Measurements from ENCODE around the gene SMC4. TPM values are rescaled to one million over a fixed set of nuclear protein-coding genes. Genes with fewer than 3 reads are reported as not detected.

The SMC4 gene
- total and polyA plus RNA-seq, 10 of the 15 experiments (the other 5 are each of a cell fraction or from before 2014, with no cell fraction given): 75.6 to 288 (median 136) TPM

GRCh38 chr3:160368804-160369203, 30.6 kb upstream of the SMC4 start:
- 50% methylated on average over 2 of the region's 2 CpGs for WGBS (ENCODE audit: insufficient coverage, insufficient replicate concordance, low lambda C conversion rate, missing lambda C conversion rate)
- TF ChIP-seq BCLAF1 (IDR thresholded peaks at IDR 0.05) (no peak), NKRF (conservative IDR thresholded peaks at IDR 0.05) (no peak), ATF7 (IDR thresholded peaks at IDR 0.05; ENCODE audit: low read depth) (peak; percentile 57), MEF2A (IDR thresholded peaks at IDR 0.05; ENCODE audit: insufficient read depth, low read depth, low read length) (no peak), NFYA (IDR thresholded peaks at IDR 0.05; ENCODE audit: borderline replicate concordance, low read depth, low read length) (no peak), ZZZ3 (IDR thresholded peaks at IDR 0.05; ENCODE audit: control insufficient read depth, insufficient read length, low read depth) (no peak), NR2C1 (IDR thresholded peaks at IDR 0.05) (no peak), MTA3 (IDR thresholded peaks at IDR 0.05; ENCODE audit: borderline replicate concordance, low read length) (no peak), EGR1 (IDR thresholded peaks at IDR 0.05; ENCODE audit: borderline replicate concordance in 1 of 2, low read depth in 2 of 2, low read length in 2 of 2) (no peak), POLR2AphosphoS2 (IDR thresholded peaks at IDR 0.05; ENCODE audit: low read depth, low read length) (no peak), CHD4 (IDR thresholded peaks at IDR 0.05) (no peak), SIX5 (IDR thresholded peaks at IDR 0.05; ENCODE audit: low read depth, low read length, severe bottlenecking) (no peak), RCOR1 (conservative IDR thresholded peaks at IDR 0.05; ENCODE audit: low read depth, low read length) (no peak), ZBTB33 (IDR thresholded peaks at IDR 0.05) (no peak), RBBP5 (conservative IDR thresholded peaks at IDR 0.05) (no peak), BRCA1 (IDR thresholded peaks at IDR 0.05; ENCODE audit: low read depth, low read length) (no peak), MTA2 (IDR thresholded peaks at IDR 0.05; ENCODE audit: low read depth) (peak; percentile 78), ZNF207 (IDR thresholded peaks at IDR 0.05; ENCODE audit: borderline replicate concordance) (no peak)

More at GRCh38 chr3:160368804-160369203, 30.6 kb upstream of the SMC4 start:
- Histone ChIP-seq H3K27me3 (replicated peaks in 1 of 2; ENCODE audit: control insufficient read depth in 2 of 2, insufficient read depth in 2 of 2, low read length in 1 of 2) (no peaks in the 10 kb centered on the region), H3K79me2 (ENCODE audit: control insufficient read depth, insufficient read depth, low read length) (no peaks in the 10 kb centered on the region), H4K20me1 (ENCODE audit: control insufficient read depth, insufficient read depth) (no peaks in the 10 kb centered on the region), H3K9me3 (replicated peaks; ENCODE audit: control insufficient read depth, insufficient read depth, low read length) (no peaks in the 10 kb centered on the region), H3K4me2 (ENCODE audit: control insufficient read depth, insufficient read depth) (no peak overlapping the region), H3K4me1 (ENCODE audit: control insufficient read depth, insufficient read depth, low read length) (no peaks in the 10 kb centered on the region), H3K36me3 (ENCODE audit: control insufficient read depth in 2 of 2, insufficient read depth in 2 of 2, low read length in 1 of 2) (no peaks in the 10 kb centered on the region), H2AFZ (ENCODE audit: control insufficient read depth, low read depth, low read length) (no peak overlapping the region), H3K9ac (ENCODE audit: control insufficient read depth, insufficient read depth, low read length) (no peak overlapping the region), H3K27ac (ENCODE audit: control insufficient read depth, insufficient read depth) (no peak overlapping the region), H3K4me3 (no peak overlapping the region)
- ChIA-PET CTCF (interaction anchor here (0.7 to 2.6 kb wide), 6 partner anchors 10 to 336 kb away, joined by 3 to 10 read pairs (median 4); no protein-coding TSS in a partner anchor), SMC1A (ENCODE audit: uncharacterized antibody, unreplicated experiment) (interaction anchor here (0.6 to 2.5 kb wide), 6 partner anchors 9 to 627 kb away, joined by 3 to 7 read pairs (median 3); partner anchors contain the start of genes IFT80 and SMC4), RAD21 (ENCODE audit: unreplicated experiment) (interaction anchor here (1.0 kb wide), 1 partner anchor 47 kb away, joined by 3 read pairs; no protein-coding TSS in a partner anchor), POLR2A (no interaction called here)
- FAIRE-seq (no peak), ATAC-seq (peak; percentile 89), DNase-seq (ENCODE audit: low read depth, low spot score) (no peak)
- BruUV-seq (replicated peaks): no TSS peak
- in situ Hi-C loops (cut with MboI): no loop called here
- intact Hi-C loops (cut with micrococcal nuclease; ENCODE audit: unreplicated experiment): no loop called here

Data from GM12878 (cell line).